ENCODE measurements around the gene THSD1.
"Not testable (repeated sequence)": the region's sequence is repeated elsewhere in the genome, so short reads cannot be mapped to it uniquely, and the experiment has no call there.

The THSD1 gene

GRCh38 chr13:52353193-52353592 is 52.8 kb downstream of the THSD1 start:
- no peak for DNase-seq (ENCODE audit: low spot score)

GRCh38 chr13:52348983-52349780 is 56.8 kb downstream of the THSD1 start:
- DNase-seq (ENCODE audit: low spot score): no peak

- no peak for DNase-seq (ENCODE audit: low spot score)
These were observed 57.9 kb downstream of the THSD1 start for GRCh38 chr13:52348071-52348470.

- no peak for DNase-seq (ENCODE audit: low spot score)
These were observed 60.2 kb downstream of the THSD1 start for GRCh38 chr13:52345631-52346251.

GRCh38 chr13:52345048-52345447 is 60.9 kb downstream of the THSD1 start:
- DNase-seq (ENCODE audit: low spot score): no peak

GRCh38 chr13:52344108-52344507 is 61.9 kb downstream of the THSD1 start:
- DNase-seq (ENCODE audit: low spot score): no peak

- DNase-seq (ENCODE audit: low spot score): not testable (repeated sequence)
These were observed 63.8 kb downstream of the THSD1 start for GRCh38 chr13:52342203-52342602.

- not testable (repeated sequence) for DNase-seq (ENCODE audit: low spot score)
These were observed 68.0 kb downstream of the THSD1 start for GRCh38 chr13:52337828-52338455.

- DNase-seq (ENCODE audit: low spot score): not testable (repeated sequence)
These were observed 71.9 kb downstream of the THSD1 start for GRCh38 chr13:52334107-52334506.

- DNase-seq (ENCODE audit: low spot score): not testable (repeated sequence)
These were observed 74.1 kb downstream of the THSD1 start for GRCh38 chr13:52331844-52332243.

Data from HuH-7.5 (cell line).